Cardiac septum (tissue), 1 donor: ENCODE measurements around the gene AGBL4. TPM values are rescaled to one million over a fixed set of nuclear protein-coding genes. Genes with fewer than 3 reads are reported as not detected.

ENCODE experiments used
- DNase-seq: peaks from one replicate; pipeline ENCODE4 v3.0.0-alpha.2; 2020; ENCODE audit warnings: low spot score
- intact Hi-C: fragments of 100-400 bp; cut with DNase I; formaldehyde crosslinking; loops from one replicate; pipeline ENCODE4 v1.14.0; 2022
- total RNA-seq: library from RNA; stranded (reverse); fragmentation: NEBNext Ultra II Directional; extraction: Animal tissue kit (Norgen Biotek cat#: 25700); gene quantifications from one replicate; pipeline ENCODE4 v1.2.1, GENCODE V29; 2021
- donor health status: DM: no; HTN: no; CAD: no.

The AGBL4 gene
- total RNA-seq, 1 donor from 2014 or later = 0.32 TPM

DNA sequence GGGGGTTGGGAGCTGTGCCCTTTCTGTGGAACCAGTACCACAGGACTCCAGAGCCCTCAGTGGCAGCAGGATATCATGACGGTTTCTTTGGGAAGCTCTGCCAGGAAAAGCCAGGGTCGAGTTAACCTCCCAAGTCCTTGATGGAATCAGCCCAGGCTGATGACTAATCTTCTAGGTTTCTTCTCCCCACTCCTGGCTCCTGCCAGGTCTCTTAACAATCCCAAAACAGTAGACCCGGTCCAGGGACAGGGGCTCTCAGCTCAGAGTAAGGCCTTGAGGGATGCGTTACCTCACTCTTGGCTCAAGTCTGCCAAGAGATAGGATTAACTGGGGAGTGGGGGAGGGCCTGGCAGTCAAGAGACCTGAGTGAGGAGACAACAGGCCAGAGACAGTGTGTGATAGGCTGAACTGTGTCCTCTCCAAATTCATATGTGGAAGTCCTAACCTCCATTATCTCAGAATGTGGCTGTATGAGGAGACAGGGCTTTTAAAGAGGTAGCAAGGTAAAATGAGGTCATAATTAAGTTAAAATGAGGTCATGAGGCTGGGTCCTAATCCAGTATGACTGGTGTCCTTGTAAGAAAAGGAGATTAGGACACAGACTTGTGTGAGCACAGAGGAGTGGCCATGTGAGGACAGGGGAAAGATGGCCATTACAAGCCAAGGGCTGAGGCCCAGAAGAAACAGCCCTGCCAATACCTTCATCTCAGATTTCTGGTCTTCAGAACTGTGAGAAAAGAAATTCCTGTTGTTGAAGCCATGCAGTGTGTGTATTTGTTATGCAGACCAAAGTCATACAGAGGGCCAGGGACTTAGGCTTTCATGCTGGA is 1342.1 kb downstream of the AGBL4 start:
- intact Hi-C loops = no loop called here
- no peak for DNase-seq

DNA sequence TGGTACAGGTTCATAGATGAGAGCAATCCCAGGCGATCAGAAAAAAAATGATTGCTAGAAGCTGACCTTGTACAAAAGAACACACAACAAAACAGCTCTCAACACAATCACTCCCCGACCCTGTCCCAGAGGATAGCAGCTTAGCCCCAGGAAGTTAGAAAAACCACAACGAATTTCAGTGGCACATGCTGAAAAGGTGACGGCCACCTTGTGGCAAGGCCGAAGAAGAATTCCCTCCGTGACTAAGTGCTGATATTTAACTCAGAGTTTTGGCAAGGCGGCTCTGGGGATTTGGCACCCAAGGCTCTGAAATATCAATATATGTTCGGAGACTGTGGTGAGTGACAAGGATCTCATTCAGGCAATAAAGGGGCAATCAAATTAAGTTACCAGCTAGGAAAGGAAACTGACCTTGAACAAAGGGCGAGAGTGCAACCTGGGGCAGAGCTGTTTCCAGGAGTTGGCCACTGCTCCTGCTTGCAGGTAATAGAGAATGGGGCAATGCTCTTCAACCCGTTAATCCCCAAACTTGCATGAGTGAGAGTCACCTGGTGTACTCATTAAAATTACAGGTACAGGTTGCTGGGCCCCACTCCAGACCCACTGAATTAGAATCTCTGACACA is 1343.2 kb downstream of the AGBL4 start:
- intact Hi-C loops = no loop called here
- DNase-seq = no peak

DNA sequence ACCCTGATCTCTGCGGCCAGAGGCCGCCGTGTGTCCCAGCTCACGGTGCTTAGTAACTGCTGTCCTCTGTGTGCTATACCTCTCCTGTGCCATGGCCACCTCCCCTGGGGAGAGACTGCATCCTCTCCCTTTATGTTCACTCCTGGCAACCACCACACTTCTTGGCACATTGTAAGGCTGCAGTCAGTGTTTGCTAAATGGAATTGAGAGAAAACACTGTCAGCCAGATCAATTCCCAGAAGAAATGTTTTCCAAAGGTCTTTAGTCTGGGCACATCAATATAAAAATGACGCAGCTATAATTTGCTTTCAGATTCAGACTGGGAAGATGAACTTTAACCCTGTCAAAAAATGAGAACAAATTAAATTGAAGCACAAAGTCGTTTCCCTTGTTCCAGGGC is 1343.9 kb downstream of the AGBL4 start:
- intact Hi-C loops = loop anchor here (5.0 to 10.0 kb wide), 2 partner anchors 137 to 1665 kb away; no protein-coding TSS in a partner anchor
- DNase-seq = no peak

DNA sequence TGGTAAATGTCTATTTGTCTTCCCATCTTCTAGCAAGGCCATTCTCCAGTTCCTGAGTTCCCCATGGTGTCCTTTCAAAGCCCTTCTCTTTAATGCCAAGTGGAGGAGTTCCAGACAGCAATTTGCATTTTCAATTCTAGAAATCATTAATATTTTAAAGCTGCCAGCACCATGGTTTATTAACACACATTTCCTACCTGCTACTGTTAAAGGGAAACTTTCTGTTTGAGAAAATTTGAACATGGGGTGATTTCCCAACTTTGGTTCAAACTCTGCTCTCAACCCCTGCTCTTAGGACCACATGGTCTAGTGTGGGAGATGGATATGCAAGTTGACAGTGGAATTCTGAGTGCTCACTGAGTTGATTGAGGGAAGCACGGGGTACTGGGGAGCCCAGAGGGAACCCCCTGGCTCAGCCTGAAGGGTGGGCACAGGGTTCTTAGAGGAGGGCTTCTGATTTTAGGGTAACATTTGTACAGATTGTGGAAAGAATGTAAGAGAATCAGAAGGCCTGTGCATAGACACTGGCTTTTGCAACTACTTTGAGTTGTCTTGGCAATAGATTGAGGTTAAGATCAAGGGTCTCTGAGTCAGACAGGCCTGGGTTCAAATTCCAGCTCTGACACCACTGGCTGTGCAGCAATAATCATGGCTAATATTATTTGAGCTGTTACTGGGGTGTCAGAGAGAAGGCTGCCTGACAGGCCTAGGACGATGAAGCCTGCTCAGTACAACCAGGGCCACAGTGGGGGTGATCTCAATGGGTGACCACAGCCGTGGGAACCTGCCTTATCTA is 1344.8 kb downstream of the AGBL4 start:
- intact Hi-C loops = loop anchor here (5.0 to 10.0 kb wide), 2 partner anchors 138 to 1666 kb away; no protein-coding TSS in a partner anchor
- no peak for DNase-seq

DNA sequence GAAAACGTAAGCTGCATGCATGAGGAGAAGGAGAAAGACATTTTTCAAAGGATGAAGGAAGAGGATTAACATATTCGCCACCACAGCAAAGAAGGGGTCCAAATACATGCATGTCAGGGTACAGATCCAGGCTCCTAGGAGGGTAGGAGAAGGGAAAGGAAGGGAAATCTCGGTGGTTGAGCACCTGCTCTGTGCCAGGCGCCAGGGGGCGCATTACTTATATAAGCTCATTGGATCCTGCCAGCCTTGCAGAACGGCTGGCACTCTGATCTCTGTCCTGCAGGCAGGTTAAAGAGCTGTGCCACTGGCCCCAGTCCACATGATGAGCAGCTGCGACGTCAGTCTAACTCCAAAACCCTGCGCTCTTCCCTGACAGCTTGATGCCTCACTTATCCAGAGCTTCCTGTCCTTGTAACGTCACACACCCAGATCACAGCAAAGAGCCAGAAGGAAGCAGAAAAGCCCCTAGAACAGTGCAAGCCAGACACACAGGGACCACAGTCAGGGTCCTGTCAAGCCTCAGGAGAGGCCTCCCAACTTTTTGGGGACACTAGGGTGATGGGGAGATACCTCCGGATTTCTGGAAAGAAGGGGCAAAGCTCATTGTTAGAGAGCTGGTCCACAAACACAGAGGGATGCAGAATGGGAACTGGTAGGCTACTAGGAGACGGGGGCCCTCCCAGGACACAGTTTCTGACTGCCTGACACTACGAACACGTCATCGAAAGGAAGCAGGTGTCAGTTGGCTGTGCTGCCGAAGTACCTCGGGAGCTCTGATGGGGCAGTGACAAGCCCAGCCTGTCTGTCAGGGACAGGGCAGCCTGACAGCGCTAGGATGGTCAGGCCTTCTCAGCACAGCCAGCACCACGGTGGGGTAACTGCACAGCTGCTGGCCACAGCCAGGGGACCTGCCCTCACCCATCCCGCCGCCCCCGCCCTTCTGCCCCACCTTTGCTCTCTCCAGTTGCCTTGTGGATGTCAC is 1346.2 kb downstream of the AGBL4 start:
- intact Hi-C loops = loop anchor here (5.0 to 10.0 kb wide), 2 partner anchors 140 to 1667 kb away; no protein-coding TSS in a partner anchor
- no peak for DNase-seq

GRCh38 chr1:48676822-48677221 is 1346.9 kb downstream of the AGBL4 start:
- no peak for DNase-seq
- intact Hi-C loops = loop anchor here (5.0 to 10.0 kb wide), 2 partner anchors 140 to 1668 kb away; no protein-coding TSS in a partner anchor

DNA sequence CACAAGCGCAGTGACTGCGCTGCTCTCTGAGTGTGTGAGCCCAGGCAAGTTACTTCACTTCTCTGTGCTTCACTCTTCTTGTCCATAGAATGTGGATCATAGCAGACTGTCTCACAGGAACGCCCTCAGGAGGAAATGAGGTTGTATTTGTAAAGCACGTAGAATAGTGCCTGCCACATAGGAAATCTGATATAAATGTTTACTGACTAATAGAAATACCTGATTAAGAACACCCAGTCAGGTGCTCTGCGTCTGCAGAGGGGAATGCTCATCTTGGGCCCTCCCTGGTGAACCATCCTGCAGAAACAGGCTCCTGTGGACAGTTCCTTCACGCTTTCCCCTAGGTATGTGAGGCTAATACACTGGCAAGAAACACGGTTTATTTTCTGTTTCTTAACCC is 1347.4 kb downstream of the AGBL4 start:
- DNase-seq = no peak
- intact Hi-C loops = loop anchor here (5.0 to 10.0 kb wide), 2 partner anchors 141 to 1668 kb away; no protein-coding TSS in a partner anchor

DNA sequence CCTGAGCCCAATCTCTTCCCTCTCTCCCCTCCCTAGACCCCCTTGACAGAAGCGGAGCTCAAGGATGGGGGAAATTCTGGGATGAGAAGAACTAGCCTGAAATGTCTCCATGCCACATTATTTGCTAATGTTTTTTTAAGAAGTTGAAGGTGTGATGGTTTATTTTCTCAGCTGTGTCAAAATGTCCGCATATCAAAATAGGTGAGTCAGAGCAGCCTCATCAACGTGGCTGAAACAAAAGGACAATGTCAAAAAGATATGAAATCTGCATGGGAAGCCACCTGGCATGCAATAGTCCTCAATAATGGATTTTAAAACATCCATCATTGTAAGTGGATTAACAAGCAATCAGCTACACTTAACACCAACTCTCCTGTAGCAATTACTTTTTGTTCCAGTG is 1348.5 kb downstream of the AGBL4 start:
- no peak for DNase-seq
- intact Hi-C loops = loop anchor here (5.0 to 10.0 kb wide), 2 partner anchors 142 to 1670 kb away; no protein-coding TSS in a partner anchor

DNA sequence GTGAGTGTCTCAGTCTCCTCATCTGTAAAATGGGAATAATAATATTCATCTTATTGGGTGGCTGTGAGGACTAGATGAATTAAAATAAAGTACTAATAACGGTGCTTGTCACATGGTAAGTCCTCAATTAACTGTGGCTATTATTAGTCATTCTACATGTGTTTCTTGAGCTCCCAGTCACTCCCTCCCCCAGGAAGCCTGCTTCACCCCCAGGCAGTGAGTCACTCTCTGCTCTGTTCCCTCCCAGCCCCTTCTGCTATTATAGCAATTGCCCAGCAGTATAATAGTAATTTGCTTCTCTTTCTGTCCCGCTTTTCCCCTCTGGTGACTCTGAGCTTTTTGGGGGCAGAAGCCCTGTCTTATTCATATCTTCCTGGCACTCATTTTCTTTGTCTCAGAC is 1349.1 kb downstream of the AGBL4 start:
- intact Hi-C loops = loop anchor here (5.0 to 10.0 kb wide), 2 partner anchors 143 to 1670 kb away; no protein-coding TSS in a partner anchor
- no peak for DNase-seq

- intact Hi-C loops = loop anchor here (10.0 kb wide), 1 partner anchor 1671 kb away; no protein-coding TSS in a partner anchor
- no peak for DNase-seq
Measured at GRCh38 chr1:48673332-48674105, 1350.2 kb downstream of the AGBL4 start.

- intact Hi-C loops = loop anchor here (10.0 kb wide), 1 partner anchor 1673 kb away; no protein-coding TSS in a partner anchor
- no peak for DNase-seq
Measured at GRCh38 chr1:48671578-48671977, 1352.2 kb downstream of the AGBL4 start.

- intact Hi-C loops = loop anchor here (10.0 kb wide), 1 partner anchor 1674 kb away; no protein-coding TSS in a partner anchor
- no peak for DNase-seq
Measured at GRCh38 chr1:48670234-48671020, 1353.3 kb downstream of the AGBL4 start.

- intact Hi-C loops = no loop called here
- DNase-seq = no peak
Measured at GRCh38 chr1:48668339-48668738, 1355.4 kb downstream of the AGBL4 start.

DNA sequence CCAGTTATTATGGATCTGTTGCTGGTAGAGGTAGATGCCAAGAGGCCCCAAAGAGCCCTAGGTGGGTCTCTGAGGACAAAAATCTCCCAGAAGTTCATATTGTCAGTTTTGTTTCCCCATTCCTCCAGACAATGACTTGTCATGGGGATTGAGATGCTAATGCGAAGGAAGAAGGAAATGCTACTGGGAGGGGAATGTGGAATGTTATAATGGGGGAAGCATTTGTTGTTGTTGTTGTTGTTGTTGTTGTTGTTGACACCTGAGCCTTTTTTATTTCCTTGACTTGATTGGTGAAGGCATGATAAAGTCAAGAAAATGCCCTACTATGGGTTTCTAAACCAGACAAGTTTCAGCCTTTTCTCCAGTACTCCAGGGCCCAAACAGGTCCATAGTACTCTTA is 1356.0 kb downstream of the AGBL4 start:
- intact Hi-C loops = no loop called here
- DNase-seq = no peak

DNA sequence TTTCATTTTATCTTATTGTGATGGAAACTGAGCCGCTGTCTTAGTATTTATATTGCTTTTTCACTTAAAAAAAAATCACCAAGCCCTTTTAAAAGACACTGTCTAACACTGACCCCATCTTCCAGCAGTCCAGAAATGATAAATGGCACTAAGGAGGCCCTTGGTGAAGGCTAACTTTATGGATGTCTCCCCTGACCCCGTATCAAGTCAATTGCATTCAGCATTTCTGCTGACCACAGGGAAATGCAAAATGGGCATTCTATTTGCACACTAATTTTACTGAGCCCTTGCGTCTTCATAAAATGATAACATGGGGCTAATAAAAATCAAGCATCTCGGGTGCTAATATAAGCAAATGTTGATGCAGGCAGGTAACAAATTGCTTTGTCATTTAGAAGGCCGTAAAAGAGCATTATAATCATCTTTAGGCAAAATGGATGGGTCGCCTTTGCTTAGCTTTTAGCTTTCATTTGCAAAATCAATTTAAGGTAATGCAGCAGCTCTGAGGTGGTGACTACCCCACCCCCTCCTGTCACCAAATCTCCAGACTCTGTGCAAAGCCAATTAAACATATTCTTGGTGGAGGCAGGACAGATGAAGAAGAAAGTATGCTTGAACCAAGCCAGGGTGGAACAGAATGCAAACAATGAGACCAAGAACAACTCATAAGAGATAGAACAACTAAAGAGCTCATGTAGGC is 1357.9 kb downstream of the AGBL4 start:
- intact Hi-C loops = no loop called here
- DNase-seq = no peak

DNA sequence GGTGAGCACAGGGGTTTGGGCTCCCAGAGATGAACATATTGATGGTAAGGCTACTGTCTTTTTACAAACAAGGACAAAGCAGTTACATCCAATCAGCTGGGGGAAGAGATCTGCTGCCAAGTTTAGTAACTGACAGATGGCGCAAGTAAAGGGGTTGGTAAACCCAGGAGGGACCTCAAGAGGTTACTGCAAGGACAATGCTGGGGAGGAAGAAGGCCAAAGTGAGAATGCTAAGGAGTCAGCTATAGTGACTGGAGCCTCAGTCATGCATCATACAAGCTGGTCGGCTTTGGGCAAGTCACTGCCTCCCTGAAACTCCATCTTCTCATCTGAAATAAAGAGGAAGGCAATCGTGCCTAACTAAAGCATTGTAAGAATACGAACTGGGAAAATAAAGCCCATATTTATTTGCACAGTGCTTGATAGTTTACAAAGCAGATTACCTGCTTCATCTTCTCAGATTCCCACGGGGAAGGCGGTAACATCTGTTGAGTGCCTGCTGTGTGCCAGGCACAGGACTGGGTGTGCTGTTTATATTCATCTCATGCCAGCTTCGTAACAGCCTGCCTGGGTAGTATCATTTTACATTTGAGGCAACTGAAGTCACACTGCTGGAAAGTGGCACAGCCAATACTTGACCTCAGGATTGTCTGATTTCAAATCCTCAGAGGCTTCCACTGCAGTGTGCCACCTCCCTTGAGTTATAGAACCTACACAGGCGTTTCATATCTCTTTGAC is 1361.9 kb downstream of the AGBL4 start:
- DNase-seq = no peak
- intact Hi-C loops = no loop called here
